LoVo (cell line): Measurements from ENCODE around the gene FOS.

Source experiments
- DNase-seq: peaks from one replicate; pipeline ENCODE4 v3.0.0-alpha.2; 2016; ENCODE audit warnings: low spot score

The FOS gene

DNA sequence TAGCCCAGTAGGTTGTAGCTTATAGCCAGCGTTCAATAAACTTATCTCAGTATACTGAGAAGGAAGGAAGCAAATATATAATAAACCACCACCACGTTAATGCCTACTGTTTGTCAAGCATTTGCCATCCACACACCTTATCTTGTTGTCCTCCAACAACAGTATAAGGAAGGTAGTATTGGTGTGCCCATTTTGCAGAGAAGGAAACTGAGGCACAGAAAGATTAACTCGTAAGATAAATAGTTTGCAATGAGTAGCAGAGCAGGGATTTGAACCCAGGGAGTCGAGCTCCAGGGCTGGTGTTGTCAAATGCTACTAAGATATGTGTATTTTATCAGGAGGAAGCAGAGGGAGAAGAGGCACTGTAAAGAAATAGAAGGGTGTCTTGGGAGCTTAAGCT, 27.8 kb upstream of the FOS start:
- DNase-seq = no peak

DNA sequence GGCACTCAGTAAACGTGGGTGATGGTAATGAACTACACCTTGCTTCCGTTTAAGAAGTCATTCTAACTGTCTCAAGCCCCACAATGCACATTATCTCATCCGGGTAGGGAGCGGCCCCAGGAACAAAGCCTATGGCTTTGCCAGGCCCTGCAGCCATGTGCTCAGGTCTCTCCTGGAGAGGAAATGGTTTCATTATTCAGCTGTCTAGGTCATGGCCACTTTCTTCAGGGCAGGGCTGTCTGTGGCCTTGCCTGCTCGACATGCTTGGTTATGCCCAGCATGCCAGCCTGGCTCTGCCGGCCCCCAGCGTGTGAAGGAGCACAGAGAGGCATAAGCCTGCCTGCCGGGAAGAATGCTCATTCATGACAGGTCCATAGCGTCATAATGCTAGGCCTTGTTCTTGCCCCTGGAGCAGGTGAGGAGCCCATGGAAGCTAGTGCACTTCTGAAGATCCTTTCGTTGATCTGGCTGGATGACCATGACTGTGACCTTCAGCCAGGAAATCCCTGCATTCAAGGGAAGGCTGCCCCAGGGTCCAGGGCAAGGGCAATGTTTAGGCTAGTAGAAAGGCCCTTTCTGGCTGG, 26.3 kb upstream of the FOS start:
- DNase-seq = peak; percentile 35

DNA sequence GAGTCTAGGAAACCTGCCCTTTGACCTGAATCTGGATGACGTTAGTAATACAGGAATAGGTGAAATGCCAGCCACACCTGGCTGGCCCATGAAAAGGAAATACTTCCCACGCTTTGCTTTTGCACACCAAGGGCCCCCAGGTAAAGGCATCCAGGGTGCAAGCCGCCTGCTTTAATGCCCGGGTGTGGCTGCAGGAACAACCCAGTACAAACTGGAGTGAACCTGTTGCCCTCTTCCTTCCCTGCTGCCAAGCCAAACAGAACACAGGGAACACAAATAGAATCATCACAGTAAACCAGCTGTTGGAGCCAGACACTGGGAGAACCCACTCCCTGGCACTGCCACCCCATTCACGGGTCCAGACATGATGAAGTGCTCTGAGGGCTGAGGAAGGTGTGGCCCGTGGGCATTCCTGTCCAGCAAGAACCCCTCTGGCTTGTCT, 24.2 kb upstream of the FOS start:
- peak; percentile 74 for DNase-seq

DNA sequence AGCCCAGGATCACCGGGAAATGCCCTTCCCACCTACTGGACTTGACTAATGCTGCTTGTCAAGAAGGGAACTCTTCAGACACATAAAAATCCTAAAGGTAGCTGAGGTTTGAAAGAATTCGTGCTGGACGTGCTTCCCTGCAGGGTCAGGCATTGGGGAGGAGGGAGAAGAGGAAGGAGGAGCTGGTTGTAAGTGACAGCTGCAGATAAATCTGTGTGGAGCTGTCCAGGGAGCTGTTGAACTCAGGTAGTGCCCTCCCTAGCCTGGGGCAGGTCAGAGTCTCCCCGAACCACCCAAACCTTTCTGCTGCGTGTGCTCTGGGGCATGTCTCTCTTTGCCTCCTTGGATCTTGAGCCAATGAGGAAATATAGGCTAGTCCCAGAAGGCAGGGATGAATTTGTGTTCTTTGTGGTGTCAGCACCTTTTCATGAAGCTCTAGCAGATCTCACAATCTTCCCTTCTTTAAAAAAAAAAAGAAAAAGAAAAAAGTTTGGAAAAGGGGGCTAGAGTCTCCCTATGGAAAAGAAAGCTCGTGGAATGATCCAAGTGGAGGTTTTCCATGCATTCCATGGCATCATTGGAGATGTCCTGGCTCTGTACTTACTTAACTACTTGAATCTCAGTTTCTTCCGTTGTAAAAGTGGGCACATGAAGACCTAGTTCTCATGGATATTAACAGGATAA, 23.6 kb upstream of the FOS start:
- DNase-seq = peak; percentile 61

DNA sequence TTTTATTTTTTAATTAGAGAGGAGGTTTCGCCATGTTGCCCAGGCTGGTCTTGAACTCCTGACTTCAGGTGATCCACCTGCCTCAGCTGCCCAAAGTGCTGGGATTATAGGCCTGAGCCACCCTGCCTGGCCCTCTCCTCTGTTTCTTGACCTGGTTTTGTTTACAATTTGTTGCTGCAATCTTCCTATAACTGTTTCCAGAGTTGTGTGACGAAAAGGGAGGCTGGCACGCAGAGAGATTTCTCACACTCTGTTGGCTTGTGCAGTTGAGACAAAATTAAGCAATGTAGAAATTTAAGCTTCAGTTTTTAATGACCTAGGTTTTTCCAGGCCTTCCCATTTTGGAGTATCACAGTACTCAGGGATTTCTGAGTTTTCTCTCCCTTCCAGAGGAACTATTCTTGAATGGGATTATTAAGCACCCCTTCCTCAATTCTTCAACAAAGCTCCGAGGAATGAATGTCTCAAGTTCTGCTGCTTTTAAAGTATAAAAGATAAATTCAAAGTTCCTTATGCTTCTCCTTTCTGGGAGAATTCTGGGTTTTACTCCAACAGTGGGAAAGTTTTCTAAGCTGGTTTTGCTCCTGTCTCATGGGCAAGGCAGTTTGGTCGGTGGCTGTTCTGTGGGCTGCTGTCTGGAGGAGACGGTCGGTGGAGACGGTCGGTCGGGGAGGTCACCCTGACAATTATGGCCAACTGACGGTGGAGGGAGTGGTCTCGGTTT, 20.4 kb upstream of the FOS start:
- DNase-seq = no peak

DNA sequence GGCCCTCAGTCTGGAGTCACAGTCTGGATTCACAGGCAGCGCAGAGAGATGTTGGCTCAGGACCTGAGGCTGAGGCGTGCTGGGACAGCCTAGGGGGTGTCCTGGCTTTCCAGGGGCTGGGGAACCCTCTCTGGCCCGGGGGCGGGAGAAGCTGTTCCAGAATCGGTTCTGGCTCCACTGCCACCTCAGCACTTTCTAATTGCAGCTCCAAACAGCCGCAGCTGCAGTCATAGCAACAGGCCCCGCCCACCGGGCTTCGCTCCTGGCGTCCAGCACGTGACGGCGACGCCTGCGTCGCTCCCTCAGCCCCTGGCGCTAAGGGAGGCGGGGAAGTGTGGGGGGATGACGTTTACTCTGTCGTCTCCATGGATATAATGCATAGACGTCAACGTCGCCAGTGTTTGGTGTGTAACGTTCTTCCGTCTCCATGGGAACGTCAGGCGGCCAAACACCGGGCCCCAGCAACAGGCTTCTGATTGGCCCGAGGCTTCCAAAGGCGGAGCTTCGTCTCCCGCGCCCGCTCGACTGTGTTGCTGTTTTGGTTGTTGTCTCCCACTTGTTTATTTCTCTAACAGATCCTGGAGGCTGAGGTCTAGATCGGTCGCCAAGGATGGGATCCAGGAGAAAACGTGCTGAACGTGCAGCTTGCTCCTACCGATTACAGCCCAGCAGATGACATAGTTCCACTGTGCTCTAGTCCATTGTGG, 19.7 kb upstream of the FOS start:
- peak; percentile 97 for DNase-seq

DNA sequence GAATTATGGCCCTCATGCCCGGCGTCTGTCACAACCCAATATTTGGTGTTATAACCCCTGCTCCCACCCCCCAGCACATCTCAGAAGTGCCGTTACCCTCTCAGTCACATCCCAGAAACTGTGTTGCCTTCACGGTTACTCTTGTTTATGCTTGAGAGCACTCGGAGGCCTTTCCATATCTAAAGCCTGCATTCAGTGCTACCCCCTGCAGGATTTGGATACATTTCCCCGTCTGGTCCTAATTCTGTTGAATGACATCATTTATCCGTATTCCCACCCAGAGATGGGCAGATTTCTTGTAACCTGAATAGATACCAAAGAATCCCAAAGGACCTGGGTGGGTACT, 19.1 kb upstream of the FOS start:
- no peak for DNase-seq

DNA sequence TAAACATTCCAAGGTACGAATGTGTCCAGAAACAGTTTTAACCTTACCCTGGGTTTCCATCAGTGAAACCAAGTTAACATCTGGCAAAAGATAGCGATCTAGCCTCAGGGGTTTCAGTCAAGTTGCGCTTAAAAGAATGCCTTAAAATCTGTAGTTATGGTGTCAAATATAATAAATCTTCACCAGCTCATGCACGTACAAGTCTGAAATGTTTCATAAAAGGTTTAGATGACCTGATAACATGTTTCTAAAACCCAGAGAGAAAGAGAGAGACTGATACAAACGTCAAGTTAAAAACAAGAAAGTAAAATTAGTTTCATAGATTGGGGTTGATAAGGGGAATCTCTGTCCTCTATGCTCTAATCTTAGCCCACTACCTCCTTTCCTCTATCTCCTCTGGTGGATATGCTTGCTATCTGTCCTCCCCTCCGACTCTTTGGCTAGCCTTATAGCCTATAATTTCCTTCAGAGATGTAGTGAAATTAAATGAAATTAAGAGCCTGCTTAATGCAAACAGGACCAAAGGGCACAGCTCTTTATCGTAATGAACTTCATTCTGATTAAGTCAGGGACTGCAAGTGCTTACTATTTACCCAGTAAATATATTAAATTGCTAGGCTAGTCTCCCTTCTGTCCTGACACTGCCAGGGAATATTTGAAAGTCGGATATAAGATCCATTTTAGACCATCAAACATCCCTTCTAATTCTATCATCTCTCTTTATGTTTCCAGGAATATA, 18.4 kb upstream of the FOS start:
- no peak for DNase-seq

DNA sequence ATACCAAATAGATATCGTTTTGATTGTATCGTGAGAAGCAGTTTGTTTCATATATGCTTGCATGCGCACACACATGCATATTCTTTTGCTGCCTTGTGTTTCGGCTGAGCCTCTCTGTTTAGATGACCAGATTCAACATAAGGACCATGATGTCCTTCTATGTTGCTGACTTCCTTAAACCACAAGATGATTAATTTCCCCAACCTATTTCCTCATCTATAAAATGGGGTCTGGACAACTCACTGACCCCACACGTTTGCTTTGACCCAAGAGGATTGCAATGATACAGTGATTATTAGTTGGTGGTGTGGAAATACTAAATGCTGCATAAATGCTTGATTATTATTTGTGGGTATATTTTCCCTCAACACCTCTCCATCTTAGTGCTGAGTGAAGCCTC, 16.8 kb upstream of the FOS start:
- no peak for DNase-seq

DNA sequence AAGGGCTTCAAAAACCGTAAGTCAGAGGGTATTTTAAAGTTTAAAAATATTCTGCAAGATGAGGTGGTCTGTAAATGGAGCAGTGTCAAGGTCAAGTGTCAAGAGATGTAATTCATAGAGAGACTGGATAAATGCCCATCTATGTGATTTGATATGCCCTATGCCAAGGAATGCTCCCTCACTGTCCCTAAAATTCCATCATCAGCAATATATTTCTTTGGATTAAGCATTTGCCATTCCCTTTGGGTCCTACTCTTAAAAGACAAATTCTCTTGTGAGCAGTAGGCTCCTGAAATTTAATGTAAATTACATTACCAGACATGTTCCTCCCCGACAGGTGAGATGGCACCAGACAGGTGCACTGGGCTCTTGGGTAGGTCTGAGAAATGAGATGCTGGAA, 16.0 kb upstream of the FOS start:
- DNase-seq = no peak

DNA sequence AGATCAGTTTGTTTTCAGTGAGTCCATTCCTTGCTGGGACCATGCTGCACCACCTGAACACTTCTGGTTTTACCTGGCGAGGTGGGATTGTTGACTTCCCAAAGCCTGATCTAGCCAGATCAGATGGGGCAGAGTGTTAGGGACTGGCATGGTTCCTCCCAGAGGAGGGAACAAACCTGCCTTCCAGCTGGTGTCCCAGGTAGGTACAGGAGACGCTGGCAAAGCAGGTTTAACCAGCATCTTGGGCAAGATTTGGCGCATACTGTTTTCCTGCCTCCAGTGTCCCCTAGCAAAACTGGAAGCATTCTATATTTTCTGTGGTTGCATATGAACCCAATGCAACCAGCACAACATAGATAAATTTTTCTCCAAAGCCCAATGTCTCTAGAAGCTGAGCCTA, 14.6 kb upstream of the FOS start:
- no peak for DNase-seq

DNA sequence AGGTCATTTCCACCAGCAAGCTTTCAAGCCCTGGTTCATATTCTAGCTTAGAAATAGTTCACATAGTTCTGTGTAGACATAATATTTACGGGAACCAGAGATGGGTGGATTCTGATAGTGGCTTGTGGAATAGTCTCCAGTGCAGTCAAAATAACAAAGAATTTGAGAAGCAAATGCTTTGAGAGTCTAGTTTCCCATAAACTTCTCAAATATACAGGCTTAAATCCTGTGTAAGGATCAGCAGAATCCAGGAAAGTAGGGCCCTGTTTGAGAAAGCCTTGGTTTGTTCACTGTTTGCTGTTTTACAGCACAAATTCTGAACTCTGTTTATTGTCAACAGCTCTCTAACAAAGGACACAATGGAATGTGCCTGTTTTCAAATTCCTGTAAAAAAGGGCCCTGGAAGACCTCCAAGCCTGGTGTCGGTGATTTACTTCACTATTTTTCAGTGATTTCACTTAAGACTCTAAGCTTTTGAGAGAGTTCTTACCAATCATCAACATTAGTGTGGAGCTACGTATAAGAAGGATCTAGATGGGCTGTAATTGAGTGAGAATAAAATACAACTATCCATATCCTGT, 11.4 kb upstream of the FOS start:
- DNase-seq = no peak

DNA sequence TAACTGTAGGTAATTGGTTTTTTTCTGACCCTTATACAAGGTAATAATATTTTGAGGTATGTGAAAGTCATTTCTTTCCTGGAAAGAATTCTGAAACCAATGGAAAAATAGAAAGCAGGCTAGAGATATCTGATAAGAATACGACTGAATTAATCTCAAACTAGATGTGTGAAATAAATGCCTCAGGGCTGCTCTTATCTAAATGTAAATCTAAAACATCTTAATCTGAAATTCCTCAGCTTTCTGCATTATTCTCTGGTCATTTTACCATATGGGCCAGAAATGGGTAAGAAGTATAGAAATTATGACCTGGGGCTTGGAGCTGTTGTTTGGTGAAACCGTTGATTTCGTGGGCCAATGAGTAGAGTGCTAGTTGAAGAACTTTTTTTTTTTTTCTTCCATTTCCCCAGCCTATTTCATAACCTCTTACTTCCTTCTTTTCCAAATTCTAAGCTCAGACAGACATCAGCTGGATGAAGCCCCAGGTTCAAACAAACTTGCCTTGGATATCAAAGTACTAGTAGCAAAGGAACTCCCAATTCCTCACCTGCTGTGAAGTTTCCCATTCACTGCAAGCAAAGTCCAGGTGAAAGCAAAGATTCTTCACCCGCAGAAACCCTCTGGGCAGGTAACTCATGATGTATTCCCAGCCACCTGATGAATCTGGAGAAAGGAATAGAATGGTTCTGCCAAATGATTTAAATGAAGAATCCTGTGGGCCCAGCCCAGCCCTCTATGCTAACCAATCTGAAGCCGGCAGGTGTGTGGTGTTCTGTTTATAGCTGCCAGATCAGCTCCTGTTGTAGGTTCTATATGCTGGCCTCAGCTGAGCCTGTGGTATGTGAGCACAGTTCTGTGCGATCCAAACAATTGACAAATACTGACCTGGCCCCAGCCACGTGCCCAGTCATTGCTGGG, 9.7 kb upstream of the FOS start:
- DNase-seq = no peak

DNA sequence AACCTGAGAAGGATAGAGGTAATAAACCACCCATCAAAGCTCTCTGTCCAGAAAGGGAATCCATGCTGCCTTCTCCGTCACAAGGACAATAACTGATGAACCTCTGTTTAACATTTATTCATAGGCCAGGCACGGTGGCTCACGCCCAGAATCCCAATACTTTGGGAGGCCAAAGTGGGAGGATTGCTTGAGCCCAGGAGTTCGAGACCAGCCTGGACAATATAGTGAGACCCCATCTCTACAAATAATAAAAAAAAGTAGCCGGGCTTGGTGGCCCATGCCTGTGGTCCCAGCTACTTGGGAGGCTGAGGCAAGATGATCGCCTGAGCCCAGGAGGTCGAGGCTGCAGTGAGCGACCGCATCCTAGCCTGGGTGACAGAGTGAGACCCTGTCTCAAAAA, 7.1 kb upstream of the FOS start:
- no peak for DNase-seq

DNA sequence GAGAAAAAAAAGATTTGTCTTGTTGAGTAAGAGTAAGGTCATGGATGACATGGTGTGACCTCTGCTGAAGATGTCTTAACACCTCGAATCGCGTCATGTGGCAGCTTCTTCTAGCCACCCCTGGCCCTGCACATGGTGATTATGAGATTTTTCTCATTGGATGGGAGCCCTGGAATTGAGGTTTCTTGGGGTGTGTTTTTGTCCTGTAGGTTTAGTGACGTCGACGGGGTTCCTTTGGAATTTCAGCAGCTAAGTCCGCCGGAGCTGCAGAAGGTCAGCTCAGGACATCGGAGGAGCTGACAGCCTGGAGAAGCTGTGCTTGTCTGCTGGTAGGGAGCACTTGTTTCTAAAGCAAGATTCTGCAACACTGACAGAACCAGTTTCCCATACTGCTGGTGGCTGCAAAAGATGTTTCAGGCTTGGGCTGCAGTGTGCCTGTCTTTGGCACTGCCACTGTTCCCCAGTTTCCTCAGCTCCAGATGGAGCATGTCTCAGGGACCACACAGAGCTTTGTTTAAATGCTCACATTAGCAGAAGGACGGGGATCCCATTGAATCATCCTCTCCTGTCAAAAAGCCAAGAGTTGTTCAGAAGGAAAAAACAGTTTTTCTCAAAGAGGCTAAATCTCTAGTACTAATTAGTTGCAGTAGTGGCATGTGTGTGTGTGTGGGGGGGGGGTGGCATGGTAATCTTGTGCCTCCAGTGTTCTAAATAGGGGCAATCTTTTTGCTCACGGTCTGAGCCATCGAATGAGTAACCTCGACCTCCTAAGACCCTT, 5.2 kb upstream of the FOS start:
- DNase-seq = no peak

DNA sequence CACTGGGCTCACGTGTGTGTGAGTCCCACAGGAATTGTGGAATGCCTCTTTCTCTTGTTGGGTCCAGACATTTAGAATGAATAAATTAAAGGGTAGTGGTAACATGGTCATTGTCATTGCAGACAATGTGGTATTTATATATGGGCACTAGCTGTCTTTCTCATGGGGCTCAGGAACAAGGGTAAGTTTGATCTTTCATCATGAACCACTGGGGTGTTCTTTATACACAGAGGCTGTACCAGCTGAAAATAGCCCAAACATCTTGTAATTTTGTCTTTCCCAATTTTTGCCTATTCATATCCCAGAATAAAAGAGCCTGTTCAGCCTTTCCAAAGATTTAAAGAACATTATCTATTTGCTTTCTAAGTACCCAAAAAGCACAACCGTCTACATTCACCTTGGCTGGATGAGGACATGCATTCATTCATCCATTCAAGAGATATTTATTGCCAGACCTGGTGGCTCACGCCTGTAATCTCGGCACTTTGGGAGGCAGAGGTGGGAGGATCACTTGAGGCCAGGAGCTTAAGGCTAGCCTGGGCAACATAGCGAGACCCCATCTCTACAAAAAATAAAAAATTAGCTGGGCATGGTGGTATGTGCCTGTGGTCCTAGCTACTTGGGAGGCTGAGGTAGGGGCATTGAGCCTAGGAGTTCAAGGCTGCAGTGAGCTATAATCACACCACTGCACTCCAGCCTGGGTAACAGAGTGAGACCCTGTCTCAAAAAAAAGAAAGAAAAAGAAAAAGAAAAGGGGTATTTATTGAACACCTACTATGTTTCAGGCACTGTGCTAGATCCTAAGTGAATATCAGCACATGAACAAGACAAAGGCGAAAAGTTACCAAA, 4.4 kb upstream of the FOS start:
- DNase-seq = no peak

DNA sequence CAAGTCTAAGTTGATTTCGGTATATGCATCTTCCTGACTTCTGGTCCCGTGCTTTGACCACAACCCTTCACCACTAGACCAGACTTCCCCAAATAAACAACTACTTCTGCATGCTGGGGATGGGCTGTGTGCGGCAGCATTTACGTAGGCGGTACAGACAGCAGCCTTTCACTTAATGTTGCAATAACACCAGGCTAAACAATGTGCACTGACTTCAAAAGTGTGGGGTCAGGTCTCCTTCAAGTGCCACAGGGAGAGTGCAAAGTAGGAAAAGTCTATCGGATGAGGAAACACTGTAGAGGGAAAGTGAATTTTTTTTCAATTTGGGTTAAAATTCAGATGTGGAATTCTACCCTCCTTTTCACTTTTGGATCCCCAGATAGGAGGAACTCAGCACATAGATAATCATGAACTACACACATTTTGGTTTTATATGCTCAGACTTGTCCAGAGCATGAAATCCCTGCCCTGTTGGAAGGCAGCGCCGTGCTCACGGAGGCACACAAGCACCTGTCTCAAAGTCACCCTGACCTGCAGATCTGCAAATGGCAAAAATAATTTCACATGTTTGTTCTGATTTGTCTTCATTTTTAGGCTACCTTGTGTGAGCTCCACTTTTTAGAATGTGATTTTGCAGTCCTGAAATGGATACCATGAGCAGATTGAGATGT, 3.6 kb upstream of the FOS start:
- no peak for DNase-seq

DNA sequence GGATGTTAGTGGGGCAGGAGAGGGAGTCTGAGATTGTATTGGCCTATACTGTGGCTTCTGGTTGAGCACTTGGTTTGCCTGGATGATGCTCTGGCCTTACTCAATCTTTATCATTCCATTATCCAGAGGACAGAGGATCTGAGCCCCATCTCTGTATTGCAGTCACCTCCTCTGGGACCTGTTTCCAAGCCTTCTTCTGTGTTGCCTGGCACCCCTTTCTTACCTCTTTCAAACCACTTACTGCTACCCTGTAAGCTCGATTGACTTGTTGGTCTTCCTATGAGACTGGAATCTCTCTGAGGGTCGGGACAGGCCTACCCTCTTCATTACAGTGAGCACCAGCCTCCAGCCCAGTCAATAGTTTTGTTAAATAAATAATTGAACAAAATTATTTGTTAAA, 3.0 kb upstream of the FOS start:
- no peak for DNase-seq
